H9 (cell line): Measurements from ENCODE around the gene FNDC7. TPM values are rescaled to one million over a fixed set of nuclear protein-coding genes. Genes with fewer than 3 reads are reported as not detected.

Experiments used
- DNase-seq: peaks from one replicate; pipeline ENCODE4 v3.0.0-alpha.2; 2017
- H2AFZ ChIP-seq: one replicate; pipeline ENCODE4 v1.6.1; 2013; ENCODE audit warnings: mild to moderate bottlenecking, low read length, control low read depth, moderate library complexity
- H2AK5ac ChIP-seq: 2 replicates; pipeline ENCODE4 v1.6.1; 2013; ENCODE audit warnings: low read length, control low read depth, mixed read lengths; ENCODE audit not compliant: insufficient read length
- H2BK120ac ChIP-seq: one replicate; pipeline ENCODE4 v1.6.1; 2013; ENCODE audit warnings: low read depth, mild to moderate bottlenecking, low read length, control low read depth, inconsistent platforms; ENCODE audit not compliant: poor library complexity, severe bottlenecking
- H2BK12ac ChIP-seq: 2 replicates; pipeline ENCODE4 v1.6.1; 2013; ENCODE audit warnings: low read length, control low read depth, mixed read lengths, low read depth; ENCODE audit not compliant: insufficient read length
- H2BK15ac ChIP-seq: 2 replicates; pipeline ENCODE4 v1.6.1; 2013; ENCODE audit warnings: low read depth, low read length, control low read depth
- H2BK20ac ChIP-seq: one replicate; pipeline ENCODE4 v1.6.1; 2013; ENCODE audit warnings: low read depth, mild to moderate bottlenecking, low read length, control low read depth, inconsistent platforms; ENCODE audit not compliant: poor library complexity, severe bottlenecking
- H2BK5ac ChIP-seq: 2 replicates; pipeline ENCODE4 v1.6.1; 2013; ENCODE audit warnings: low read length, control low read depth, mixed read lengths; ENCODE audit not compliant: insufficient read length
- H3K14ac ChIP-seq: 2 replicates; pipeline ENCODE4 v1.6.1; 2013; ENCODE audit warnings: low read length, control low read depth; ENCODE audit not compliant: insufficient read depth
- H3K18ac ChIP-seq: 2 replicates; pipeline ENCODE4 v1.6.1; 2013; ENCODE audit warnings: low read depth, mild to moderate bottlenecking, mixed read lengths, low read length, control low read depth; ENCODE audit not compliant: insufficient read length
- H3K23ac ChIP-seq: 2 replicates; pipeline ENCODE4 v1.6.1; 2013; ENCODE audit warnings: low read length, control low read depth, mixed read lengths, low read depth; ENCODE audit not compliant: insufficient read length
- H3K23me2 ChIP-seq: 2 replicates; pipeline ENCODE4 v1.6.1; 2013; ENCODE audit warnings: low read depth, mild to moderate bottlenecking, mixed read lengths, low read length, control low read depth; ENCODE audit not compliant: insufficient read length, poor library complexity, severe bottlenecking
- H3K27ac ChIP-seq: 2 replicates; pipeline ENCODE4 v1.5.1; 2013; ENCODE audit warnings: low read length, control low read depth, mixed read lengths, low read depth; ENCODE audit not compliant: insufficient read length
- H3K27me3 ChIP-seq: 2 replicates; pipeline ENCODE4 v1.6.1; 2013; ENCODE audit warnings: low read length, control low read depth, inconsistent platforms; ENCODE audit not compliant: insufficient read depth
- H3K4ac ChIP-seq: 2 replicates; pipeline ENCODE4 v1.6.1; 2013; ENCODE audit warnings: low read depth, mild to moderate bottlenecking, control low read depth, inconsistent platforms, low read length, moderate library complexity
- H3K4me1 ChIP-seq: 2 replicates; pipeline ENCODE4 v1.6.1; 2013; ENCODE audit warnings: low read length, control low read depth, inconsistent platforms; ENCODE audit not compliant: insufficient read depth
- H3K4me2 ChIP-seq: 2 replicates; pipeline ENCODE4 v1.6.1; 2013; ENCODE audit warnings: low read length, control low read depth, mixed read lengths; ENCODE audit not compliant: insufficient read length, insufficient read depth
- H3K56ac ChIP-seq: 2 replicates; pipeline ENCODE4 v1.6.1; 2013; ENCODE audit warnings: low read depth, mild to moderate bottlenecking, mixed read lengths, low read length, control low read depth; ENCODE audit not compliant: insufficient read length
- H3K79me1 ChIP-seq: 2 replicates; pipeline ENCODE4 v1.6.1; 2013; ENCODE audit warnings: low read depth, mild to moderate bottlenecking, moderate library complexity, low read length, control low read depth, inconsistent platforms; ENCODE audit not compliant: insufficient read depth, poor library complexity, severe bottlenecking
- H3K79me2 ChIP-seq: 2 replicates; pipeline ENCODE4 v1.6.1; 2013; ENCODE audit warnings: low read length, control low read depth, inconsistent platforms; ENCODE audit not compliant: insufficient read depth
- H3K9ac ChIP-seq: 2 replicates; pipeline ENCODE4 v1.6.1; 2013; ENCODE audit warnings: low read length, control low read depth, mixed read lengths; ENCODE audit not compliant: insufficient read length; ENCODE audit errors: extremely low read depth
- H3K9me3 ChIP-seq: one replicate; pipeline ENCODE4 v1.6.1; 2013; ENCODE audit warnings: low read depth, low read length, inconsistent platforms; ENCODE audit not compliant: control insufficient read depth
- H3T11ph ChIP-seq: one replicate; pipeline ENCODE4 v1.6.1; 2013; ENCODE audit warnings: mild to moderate bottlenecking, low read length, control low read depth, inconsistent platforms
- H4K20me1 ChIP-seq: one replicate; pipeline ENCODE4 v1.6.1; 2013; ENCODE audit not compliant: control insufficient read depth, insufficient read length, insufficient read depth
- H4K5ac ChIP-seq: 2 replicates; pipeline ENCODE4 v1.6.1; 2013; ENCODE audit warnings: low read depth, mild to moderate bottlenecking, mixed read lengths, low read length, control low read depth; ENCODE audit not compliant: insufficient read length
- H4K8ac ChIP-seq: replicated peaks from 2 replicates; pipeline ENCODE4 v1.6.1; 2013; ENCODE audit warnings: low read length, control low read depth, mixed read lengths, low read depth; ENCODE audit not compliant: insufficient read length
- H4K91ac ChIP-seq: 2 replicates; pipeline ENCODE4 v1.6.1; 2013; ENCODE audit warnings: low read depth, mild to moderate bottlenecking, moderate library complexity, mixed read lengths, low read length, control low read depth; ENCODE audit not compliant: insufficient read length
- H3K27ac Mint-ChIP-seq, 3 experiments: 2 replicates in 2 of 3; 3 replicates in 1 of 3; pipeline ENCODE4 v1.8.0; 2020 to 2021; ENCODE audit warnings: mixed read lengths in 3 of 3, mild to moderate bottlenecking in 1 of 3, moderate library complexity in 1 of 3
- H3K27me3 Mint-ChIP-seq: 2 replicates; pipeline ENCODE4 v1.8.0; 2021; ENCODE audit warnings: low read depth, mild to moderate bottlenecking, moderate library complexity, mixed read lengths
- H3K36me3 Mint-ChIP-seq, 3 experiments: 2 replicates in 2 of 3; 3 replicates in 1 of 3; pipeline ENCODE4 v1.8.0; 2020 to 2021; ENCODE audit warnings: low read depth in 3 of 3, mixed read lengths in 3 of 3; ENCODE audit not compliant: insufficient read depth in 1 of 3
- H3K4me1 Mint-ChIP-seq, 2 experiments: 2 replicates each; pipeline ENCODE4 v1.8.0; 2020; ENCODE audit warnings: mixed read lengths in 2 of 2
- H3K4me3 Mint-ChIP-seq, 2 experiments: 2 replicates in 1 of 2; 3 replicates in 1 of 2; pipeline ENCODE4 v1.8.0; 2020 to 2021; ENCODE audit warnings: mild to moderate bottlenecking in 2 of 2, mixed read lengths in 2 of 2, moderate library complexity in 1 of 2
- H3K9me3 Mint-ChIP-seq, 2 experiments: 2 replicates in 1 of 2; 3 replicates in 1 of 2; pipeline ENCODE4 v1.8.0; 2020; ENCODE audit warnings: mild to moderate bottlenecking in 2 of 2, mixed read lengths in 2 of 2, moderate library complexity in 1 of 2
- WGBS: extraction: QIAGEN DNeasy Blood & Tissue Kit; methylation state at CpG from one replicate; pipeline ENCODE4 v1.1.7; 2013; ENCODE audit warnings: missing lambda C conversion rate, low lambda C conversion rate, mixed read lengths; ENCODE audit not compliant: insufficient read length; ENCODE audit errors: extremely low coverage; 5-methylcytosine and 5-hydroxymethylcytosine counted together
- total RNA-seq: library from RNA; stranded (reverse); gene quantifications from 2 replicates; pipeline ENCODE4 v1.2.1, GENCODE V29; 2021
- TF ChIP-seq, protein P1 (sequence below): fragments of 200-600 bp; sonication (generic); conservative IDR thresholded peaks from 3 replicates; pipeline ENCODE4 v1.8.0; 2021; ENCODE audit warnings: antibody characterized with exemption, mild to moderate bottlenecking

Gene FNDC7
- total RNA-seq, 1 experiment from 2014 or later, result 0.13 TPM

GRCh38 chr1:108708691-108709660 lies 3.7 kb upstream of the FNDC7 start:
- H2BK120ac ChIP-seq, result no peak overlapping the region
- H3K79me1 ChIP-seq, result no peaks in the 10 kb centered on the region
- no peak overlapping the region for H3K4me2 ChIP-seq
- H3K4me3 Mint-ChIP-seq, result no peak overlapping the region
- H3K9me3 Mint-ChIP-seq, result no peaks in the 10 kb centered on the region
- H3K23me2 ChIP-seq, result no peaks in the 10 kb centered on the region
- H3K9ac ChIP-seq, result no peak overlapping the region
- peak; percentile 75 for DNase-seq
- H3K36me3 Mint-ChIP-seq, result no peaks in the 10 kb centered on the region
- no peak overlapping the region for H3K18ac ChIP-seq
- no peak overlapping the region for H3K27ac ChIP-seq
- no peak overlapping the region for H3K14ac ChIP-seq
- no peak overlapping the region for H2BK12ac ChIP-seq
- no peak overlapping the region for H2BK5ac ChIP-seq
- H2AFZ ChIP-seq, result no peak overlapping the region
- no peak overlapping the region for H4K8ac ChIP-seq
- H3K79me2 ChIP-seq, result no peaks in the 10 kb centered on the region
- no CpG with 5 or more reads among the region's 7 CpGs for WGBS
- H3K27ac Mint-ChIP-seq, result no peak overlapping the region
- H3K4me1 ChIP-seq, result no peaks in the 10 kb centered on the region
- H3K23ac ChIP-seq, result no peak overlapping the region
- TF ChIP-seq, protein P1, sequence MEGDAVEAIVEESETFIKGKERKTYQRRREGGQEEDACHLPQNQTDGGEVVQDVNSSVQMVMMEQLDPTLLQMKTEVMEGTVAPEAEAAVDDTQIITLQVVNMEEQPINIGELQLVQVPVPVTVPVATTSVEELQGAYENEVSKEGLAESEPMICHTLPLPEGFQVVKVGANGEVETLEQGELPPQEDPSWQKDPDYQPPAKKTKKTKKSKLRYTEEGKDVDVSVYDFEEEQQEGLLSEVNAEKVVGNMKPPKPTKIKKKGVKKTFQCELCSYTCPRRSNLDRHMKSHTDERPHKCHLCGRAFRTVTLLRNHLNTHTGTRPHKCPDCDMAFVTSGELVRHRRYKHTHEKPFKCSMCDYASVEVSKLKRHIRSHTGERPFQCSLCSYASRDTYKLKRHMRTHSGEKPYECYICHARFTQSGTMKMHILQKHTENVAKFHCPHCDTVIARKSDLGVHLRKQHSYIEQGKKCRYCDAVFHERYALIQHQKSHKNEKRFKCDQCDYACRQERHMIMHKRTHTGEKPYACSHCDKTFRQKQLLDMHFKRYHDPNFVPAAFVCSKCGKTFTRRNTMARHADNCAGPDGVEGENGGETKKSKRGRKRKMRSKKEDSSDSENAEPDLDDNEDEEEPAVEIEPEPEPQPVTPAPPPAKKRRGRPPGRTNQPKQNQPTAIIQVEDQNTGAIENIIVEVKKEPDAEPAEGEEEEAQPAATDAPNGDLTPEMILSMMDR, result peak; percentile 74
- H3K4ac ChIP-seq, result no peak overlapping the region
- no peak overlapping the region for H4K5ac ChIP-seq
- peaks cover 1% of the 10 kb centered on the region for H3K27me3 Mint-ChIP-seq
- H3K27me3 ChIP-seq, result no peaks in the 10 kb centered on the region
- H2BK20ac ChIP-seq, result no peak overlapping the region
- peaks cover 2 to 20% of the 10 kb centered on the region in 2 experiments for H3K4me1 Mint-ChIP-seq
- no peak overlapping the region for H3K56ac ChIP-seq
- no peak overlapping the region for H3T11ph ChIP-seq
- H3K9me3 ChIP-seq, result no peaks in the 10 kb centered on the region
- H4K20me1 ChIP-seq, result no peaks in the 10 kb centered on the region
- H4K91ac ChIP-seq, result no peak overlapping the region
- H2AK5ac ChIP-seq, result no peak overlapping the region
- H2BK15ac ChIP-seq, result no peak overlapping the region
